Heart right ventricle (tissue), 16 donors: ENCODE results near the gene OR7E24. TPM values are rescaled to one million over a fixed set of nuclear protein-coding genes. Genes with fewer than 3 reads are reported as not detected.
"Not testable (repeated sequence)": the region's sequence is repeated elsewhere in the genome, so short reads cannot be mapped to it uniquely, and the experiment has no call there.

Experiments
- ATAC-seq, 8 donors: fragments of 200-7000 bp; cut with Tn5 transposase; one replicate each; pipeline ENCODE4 v1.9.1; 2020; ENCODE audit warnings: mild to moderate bottlenecking in 8 of 8, moderate library complexity in 8 of 8, moderate number of reproducible peaks in 1 of 8
- DNase-seq, 2 donors: peaks; one replicate each; pipeline ENCODE4 v3.0.0-alpha.2; 2020
- H3K27ac ChIP-seq, 10 donors: fragments of 200-600 bp; sonication (generic) in 2 of 10; one replicate each; pipeline versions ENCODE4 v1.5.0 to v1.8.0; 2020 to 2022; ENCODE audit warnings: mild to moderate bottlenecking in 3 of 10
- H3K27me3 ChIP-seq, 7 donors: fragments of 200-600 bp; one replicate each; pipeline ENCODE4 v1.8.0; 2021 to 2022; ENCODE audit warnings: mild to moderate bottlenecking in 2 of 7
- H3K36me3 ChIP-seq, 9 donors: fragments of 200-600 bp; sonication (generic) in 1 of 9; one replicate each; pipeline versions ENCODE4 v1.5.0 to v1.8.0; 2020 to 2022; ENCODE audit warnings: mild to moderate bottlenecking in 2 of 9
- H3K4me1 ChIP-seq, 9 donors: fragments of 200-600 bp; sonication (generic) in 1 of 9; one replicate each; pipeline versions ENCODE4 v1.5.0 to v1.8.0; 2020 to 2022; ENCODE audit warnings: mild to moderate bottlenecking in 4 of 9
- H3K4me3 ChIP-seq, 10 donors: fragments of 200-600 bp; sonication (generic) in 2 of 10; one replicate each; pipeline versions ENCODE4 v1.5.0 to v1.8.0; 2020 to 2022; ENCODE audit warnings: mild to moderate bottlenecking in 7 of 10, moderate library complexity in 2 of 10
- H3K9me3 ChIP-seq, 11 donors: fragments of 200-600 bp in 10 of 11; sonication (generic) in 2 of 11; one replicate each; pipeline versions ENCODE4 v1.5.0 to v1.8.0; 2013 to 2022; ENCODE audit warnings: mild to moderate bottlenecking in 2 of 11, control low read depth in 1 of 11, moderate library complexity in 1 of 11
- CTCF ChIP-seq, 9 donors: fragments of 200-600 bp; sonication (generic) in 2 of 9; IDR thresholded peaks; one replicate each; pipeline versions ENCODE4 v1.5.0 to v1.8.0; 2021 to 2022; ENCODE audit warnings: antibody characterized with exemption in 9 of 9, mild to moderate bottlenecking in 5 of 9, moderate library complexity in 1 of 9
- WGBS, 2 donors: extraction: QIAGEN DNeasy Blood & Tissue Kit; methylation state at CpG; one replicate each; pipeline ENCODE4 v1.1.7; 2013; ENCODE audit warnings: inconsistent platforms in 1 of 2; 5-methylcytosine and 5-hydroxymethylcytosine counted together
- intact Hi-C, 10 donors: fragments of 100-400 bp; cut with DNase I; formaldehyde crosslinking; loops; one replicate each; pipeline versions ENCODE4 v1.11.1 to v1.14.2; 2022
- long read RNA-seq, 3 donors: library from polyadenylated mRNA; unstranded; transcript quantifications; one replicate each; pipeline ENCODE4 v2.0.0, GENCODE V29; 2020 to 2021
- polyA plus RNA-seq, 2 donors: library from polyadenylated mRNA; stranded (reverse); fragments of 200-250 nt; gene quantifications; one replicate each; pipeline ENCODE4 v1.2.3, GENCODE V29; 2013
- total RNA-seq, 10 donors: library from RNA; stranded (reverse); fragmentation: NEBNext Ultra II Directional in 3 of 10; extraction: Animal tissue kit (Norgen Biotek cat#: 25700) in 3 of 10; gene quantifications; one replicate each; pipeline versions ENCODE4 v1.2.1 to v1.2.4, GENCODE V29; 2021 to 2023
- donor health status: Arrhythmogenic right ventricular cardiomyopathy.
- donor health status: ischemic (EF 13 %, LVEDD 7.1; RV severe dilation, severe dysfunction).
- donor health status: healthy with polysubstance abuse.
- donor health status: DM: no; HTN: yes; CAD: no.
- donor health status: DM: no; HTN: no; CAD: no.
- donor health status: ischemic (EF 25% LVEDD 6.9; RV normal size, moderate dysfunction).
- donor health status: ischemic (EF 25% LVEDD 5.7; RV mildly dilated, moderate dysfunction).
- donor health status: healthy.
- donor health status: DM: yes; HTN: yes; CAD: no.
- donor health status: Ischemic cardiomyopathy.
- donor health status: ischemic (EF 35%, LVEDD 5.7; RV mildly dilated, moderate dysfunction).
- donor health status: nonischemic (EF 11% LVEDD 7.7; RV severe dilation, severe dysfunction).
- donor health status: DM: yes; HTN: yes; CAD: no.
- donor health status: PGD.
- donor health status: ischemic (EF 29% LVEDD 5.4; RV normal size, mild dysfunction).
- donor health status: nonischemic (EF 23%, LVEDD 6.1; RV moderate dilation, normal function).

The OR7E24 gene
- not detected for total RNA-seq
- not detected for polyA plus RNA-seq
- long read RNA-seq, donor 1, result 0 reads
- long read RNA-seq, donor 2, result 0 reads
- long read RNA-seq, donor 3, result 0 reads

DNA sequence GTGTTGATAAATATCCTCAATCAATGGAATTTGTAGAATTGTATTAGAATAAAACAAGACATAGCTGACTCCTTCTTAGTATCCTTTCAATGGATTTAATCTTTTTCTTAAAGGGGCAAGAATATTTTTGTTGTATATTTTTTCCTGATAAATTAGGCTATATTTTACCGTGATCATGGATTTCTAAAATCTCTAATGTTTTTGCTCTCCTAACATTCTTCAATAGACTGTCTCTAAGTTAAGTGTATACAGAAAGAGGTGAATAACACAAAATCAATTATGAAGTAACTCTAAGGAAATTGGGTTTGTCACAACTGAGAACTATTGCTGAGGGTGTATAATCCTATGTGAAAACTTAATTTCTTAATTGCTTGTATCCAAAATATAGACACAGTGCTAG lies at the start of gene OR7E24:
TSS of gene OR7E24 (plus strand) at position 301 of the 400 bp plus-strand sequence. CDS start 114 bp downstream, outside the sequence.
- intact Hi-C loops, result no loop called here
- DNase-seq (no peak), ATAC-seq (no peak)
- H3K27me3 ChIP-seq, result no peaks in the 10 kb centered on the region
- H3K4me3 ChIP-seq, result no peak within 1 kb of the TSS
- H3K27ac ChIP-seq, result no peak within 1 kb of the TSS
- H3K36me3 ChIP-seq, result no peaks in the 10 kb centered on the region
- H3K4me1 ChIP-seq, result no peaks in the 10 kb centered on the region
- 76 to 80% methylated on average over 1 of the region's 1 CpG for WGBS, 2 donors
- peaks cover 0 to 14% (median 0%) of the 10 kb centered on the region in 11 donors for H3K9me3 ChIP-seq
- TF ChIP-seq CTCF (IDR thresholded peaks at IDR 0.05), result no peak

- 23 to 28% methylated on average over 13 of the region's 13 CpGs for WGBS, 2 donors
- Histone ChIP-seq H3K36me3 (no peaks in the 10 kb centered on the region), H3K4me3 (peak overlapping the region in 7 of 10 donors; percentile 27 to 48 (median 42)), H3K9me3 (no peaks in the 10 kb centered on the region), H3K4me1 (peaks cover 0 to 4% (median 0%) of the 10 kb centered on the region in 9 donors), H3K27ac (no peak overlapping the region), H3K27me3 (peaks cover 0 to 42% (median 18%) of the 10 kb centered on the region in 7 donors)
- TF ChIP-seq CTCF (IDR thresholded peaks at IDR 0.05), result peak; percentile 55 to 95 (median 90)
- peak; percentile 64 to 67 for DNase-seq
- intact Hi-C loops, result loop anchor here in 9 of 10 donors (1.0 to 10.0 kb wide), 8 partner anchors 69 to 592 kb away; partner anchors contain the start of gene ZNF121 (in 2 of the 9)
- ATAC-seq, result peak in 7 of 8 donors; percentile 58 to 74 (median 69)
These were observed 45.1 kb upstream of the OR7E24 start for GRCh38 chr19:9205501-9206113.

GRCh38 chr19:9219489-9219888 lies 31.2 kb upstream of the OR7E24 start, which contains the start of gene OR7D4:
TSS of gene OR7D4 (minus strand) at chr19:9219589. CDS start at chr19:9214837, 4,752 bp downstream.
- H3K4me3 ChIP-seq, result no peak within 1 kb of the TSS
- H3K27ac ChIP-seq, result no peak within 1 kb of the TSS
- 65 to 67% methylated on average over 3 of the region's 3 CpGs for WGBS, 2 donors
- no peaks in the 10 kb centered on the region for H3K4me1 ChIP-seq
- TF ChIP-seq CTCF (IDR thresholded peaks at IDR 0.05), result no peak
- no peak for ATAC-seq
- intact Hi-C loops, result no loop called here
- H3K9me3 ChIP-seq, result peaks cover 0 to 19% (median 0%) of the 10 kb centered on the region in 11 donors
- H3K36me3 ChIP-seq, result no peaks in the 10 kb centered on the region
- DNase-seq, result no peak
- H3K27me3 ChIP-seq, result peaks cover 0 to 18% (median 4%) of the 10 kb centered on the region in 7 donors

DNA sequence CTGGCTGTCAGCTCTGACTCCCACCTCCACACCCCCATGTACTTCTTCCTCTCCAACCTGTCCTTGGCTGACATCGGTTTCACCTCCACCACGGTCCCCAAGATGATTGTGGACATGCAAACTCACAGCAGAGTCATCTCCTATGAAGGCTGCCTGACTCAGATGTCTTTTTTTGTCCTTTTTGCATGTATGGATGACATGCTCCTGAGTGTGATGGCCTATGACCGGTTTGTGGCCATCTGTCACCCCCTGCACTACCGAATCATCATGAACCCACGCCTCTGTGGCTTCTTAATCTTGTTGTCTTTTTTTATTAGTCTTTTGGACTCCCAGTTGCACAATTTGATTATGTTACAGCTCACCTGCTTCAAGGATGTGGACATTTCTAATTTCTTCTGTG lies 506 bp downstream of the OR7E24 start:
- 61 to 72% methylated on average over 5 of the region's 5 CpGs for WGBS, 2 donors

DNA sequence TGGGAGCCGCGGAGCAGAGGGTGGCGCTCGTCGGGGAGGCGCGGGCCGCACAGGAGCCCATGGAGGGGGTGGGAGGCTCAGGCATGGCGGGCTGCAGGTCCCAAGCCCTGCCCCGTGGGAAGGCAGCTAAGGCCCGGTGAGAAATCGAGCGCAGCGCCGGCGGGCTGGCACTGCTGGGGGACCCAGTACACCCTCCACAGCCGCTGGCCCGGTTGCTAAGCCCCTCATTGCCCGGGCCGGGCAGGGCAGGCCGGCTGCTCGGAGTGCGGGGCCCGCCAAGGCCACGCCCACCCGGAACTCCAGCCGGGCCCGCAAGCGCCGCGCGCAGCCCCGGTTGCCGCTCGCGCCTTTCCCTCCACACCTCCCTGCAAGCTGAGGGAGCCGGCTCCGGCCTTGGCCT lies 32.8 kb downstream of the OR7E24 start:
- intact Hi-C loops, result not testable (repeated sequence)
- Histone ChIP-seq H3K4me3 (peak overlapping the region in 5 of 10 donors; percentile 17 to 38 (median 26)), H3K9me3 (peaks cover 0 to 53% (median 9%) of the 10 kb centered on the region in 11 donors)

More for the DNA sequence above, 506 bp downstream of the OR7E24 start:
- Histone ChIP-seq H3K27ac (no peak overlapping the region), H3K4me3 (no peak overlapping the region), H3K27me3 (no peaks in the 10 kb centered on the region), H3K36me3 (no peaks in the 10 kb centered on the region), H3K4me1 (no peaks in the 10 kb centered on the region), H3K9me3 (peaks cover 0 to 20% (median 0%) of the 10 kb centered on the region in 11 donors)
- TF ChIP-seq CTCF (IDR thresholded peaks at IDR 0.05), result no peak
- DNase-seq (no peak), ATAC-seq (no peak)
- intact Hi-C loops, result no loop called here

More for the DNA sequence above, 32.8 kb downstream of the OR7E24 start:
- DNase-seq, H3K36me3 ChIP-seq, H3K4me1 ChIP-seq, H3K27ac ChIP-seq, ATAC-seq: not testable (repeated sequence)
- H3K27me3 ChIP-seq, result peaks cover 0 to 14% (median 4%) of the 10 kb centered on the region in 7 donors
- 11 to 13% methylated on average over 30 to 38 of the region's 38 CpGs for WGBS, 2 donors
